ENCODE data around the gene CFAP92.
"Not testable (repeated sequence)": the region's sequence is repeated elsewhere in the genome, so short reads cannot be mapped to it uniquely, and the experiment has no call there.

CFAP92 gene

GRCh38 chr3:128940252-128940651 is 53.6 kb downstream of the CFAP92 start:
- DNase-seq (ENCODE audit: low read depth): no peak

GRCh38 chr3:128936341-128936740 is 57.5 kb downstream of the CFAP92 start:
- no peak for DNase-seq (ENCODE audit: low read depth)

DNA sequence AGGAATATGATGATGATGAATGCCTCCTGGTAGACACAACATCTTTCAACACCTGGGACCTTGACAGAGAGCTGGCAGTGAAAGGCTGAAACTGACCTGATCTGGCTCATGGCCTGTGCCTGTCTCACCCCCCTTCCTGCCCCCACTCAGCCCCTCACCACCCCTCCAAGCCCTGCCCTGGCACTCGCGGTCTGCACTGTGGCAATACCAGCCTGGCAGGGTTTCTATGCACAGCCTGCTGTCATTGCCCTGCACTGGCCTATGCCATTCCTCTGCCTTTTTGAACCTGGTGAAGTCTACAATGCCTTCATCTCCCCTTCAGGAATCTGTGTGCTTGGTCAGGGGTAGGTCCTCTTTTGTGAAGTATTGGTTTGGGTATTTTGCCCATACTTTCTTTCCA is 58.0 kb downstream of the CFAP92 start:
- no peak for DNase-seq (ENCODE audit: low read depth)

DNA sequence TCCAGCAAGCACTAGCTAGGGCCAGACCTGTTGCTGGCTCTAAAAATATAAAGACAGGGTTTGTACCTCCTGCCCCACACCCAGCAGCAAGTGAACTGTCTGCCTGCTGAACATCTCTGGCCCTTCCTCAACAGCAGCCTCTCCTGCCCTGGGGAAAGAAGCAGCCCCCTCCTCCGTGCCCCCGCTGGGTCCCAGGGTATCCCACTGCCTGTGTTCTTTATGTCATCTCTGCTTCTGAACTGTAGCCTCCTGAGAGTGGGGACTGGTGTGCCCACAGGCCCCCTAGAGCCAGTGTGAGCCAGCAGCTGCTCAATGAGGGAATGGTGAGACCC is 60.0 kb downstream of the CFAP92 start:
- DNase-seq (ENCODE audit: low read depth): no peak

- no peak for DNase-seq (ENCODE audit: low read depth)
Measured at GRCh38 chr3:128933213-128933921, 60.5 kb downstream of the CFAP92 start.

DNA sequence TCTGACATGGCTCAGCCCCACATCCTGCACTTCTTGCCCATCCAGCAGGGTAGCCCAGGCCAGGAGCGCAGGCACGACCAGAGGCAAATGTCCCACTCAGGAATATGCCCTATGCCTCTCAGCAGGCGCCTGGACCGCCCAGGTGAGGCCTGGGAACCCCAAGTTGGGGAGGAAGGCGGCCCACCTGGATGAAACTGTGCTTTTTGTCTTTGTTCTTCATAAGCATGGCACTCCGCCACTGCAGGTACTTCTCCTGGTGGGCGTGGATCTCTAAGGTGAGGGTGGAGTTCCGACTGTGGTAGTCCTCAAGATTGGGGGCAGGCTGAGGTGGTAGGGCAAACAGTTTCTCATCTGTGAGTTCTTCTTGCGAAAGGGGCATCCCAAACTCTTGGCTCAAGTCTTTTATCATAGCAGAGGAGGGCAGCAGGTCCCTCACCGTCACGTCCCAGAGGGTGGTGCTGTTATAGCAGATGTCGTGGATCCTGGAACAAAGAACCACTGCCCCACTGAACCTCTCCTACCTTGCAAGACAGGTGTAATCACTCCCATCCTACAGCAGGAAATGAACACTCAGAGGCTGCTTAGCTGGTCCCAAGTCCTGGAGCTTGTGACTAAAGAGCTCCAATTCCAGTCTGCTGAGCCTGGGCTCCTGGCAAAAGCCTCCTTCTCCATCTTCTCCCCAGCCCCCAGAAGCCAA is 61.2 kb downstream of the CFAP92 start:
- DNase-seq (ENCODE audit: low read depth): no peak

- DNase-seq (ENCODE audit: low read depth): no peak
Measured at GRCh38 chr3:128931046-128931445, 62.8 kb downstream of the CFAP92 start.

GRCh38 chr3:128929364-128929763 is 64.5 kb downstream of the CFAP92 start:
- no peak for DNase-seq (ENCODE audit: low read depth)

GRCh38 chr3:128923986-128924385 is 69.9 kb downstream of the CFAP92 start:
- not testable (repeated sequence) for DNase-seq (ENCODE audit: low read depth)

- DNase-seq (ENCODE audit: low read depth): no peak
Measured at GRCh38 chr3:128923576-128923975, 70.3 kb downstream of the CFAP92 start.

DNA sequence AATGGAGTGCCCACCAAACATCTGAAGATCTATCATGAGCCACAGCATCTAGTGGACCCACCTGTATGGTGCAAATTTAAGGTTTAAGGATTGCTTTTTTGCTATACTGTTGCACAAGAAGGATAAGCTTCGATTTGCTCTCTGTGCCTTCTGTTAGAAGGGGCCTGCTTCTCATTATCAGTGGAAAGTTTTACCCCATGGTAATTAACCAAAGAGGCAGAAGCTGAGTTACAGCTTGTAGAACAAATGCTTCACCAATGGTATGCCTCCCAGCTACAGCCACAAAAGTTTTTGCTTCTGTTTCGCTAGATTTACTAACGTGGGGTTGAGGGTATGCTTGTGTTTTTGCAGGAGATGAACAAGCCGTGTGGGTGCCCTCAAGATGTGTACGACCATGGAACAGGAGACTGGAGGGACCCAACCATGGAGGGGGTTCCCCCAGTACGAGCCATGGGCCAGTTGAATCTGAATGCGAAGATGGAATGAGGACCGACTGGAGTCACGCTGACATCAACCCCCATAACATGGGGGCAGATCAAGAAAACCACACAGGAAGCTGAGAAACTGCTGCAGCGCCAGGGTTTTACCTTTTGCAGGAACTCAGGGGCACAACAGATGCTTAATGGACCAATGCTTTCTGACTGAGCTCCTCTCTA is 70.9 kb downstream of the CFAP92 start:
- DNase-seq (ENCODE audit: low read depth): no peak

DNA sequence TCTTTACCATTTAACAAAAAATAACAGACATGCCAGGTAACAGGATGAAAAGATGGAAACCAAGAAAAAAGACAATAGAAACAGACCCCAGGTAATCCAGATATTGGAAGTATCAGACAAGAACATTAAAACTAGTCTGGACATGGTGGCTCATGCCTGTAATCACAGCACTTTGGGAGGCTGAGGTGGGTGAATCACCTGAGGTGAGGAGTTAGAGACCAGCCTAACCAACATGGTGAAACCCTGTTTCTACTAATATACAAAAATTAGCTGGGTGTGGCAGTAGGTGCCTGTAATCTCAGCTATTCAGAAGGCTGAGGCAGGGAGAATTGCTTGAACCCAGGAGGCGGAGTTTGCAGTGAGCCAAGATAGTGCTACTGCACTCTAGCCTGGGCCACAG is 73.9 kb downstream of the CFAP92 start:
- no peak for DNase-seq (ENCODE audit: low read depth)

- no peak for DNase-seq (ENCODE audit: low read depth)
Measured at GRCh38 chr3:128917291-128917690, 76.6 kb downstream of the CFAP92 start.

GRCh38 chr3:128914966-128915645 is 78.8 kb downstream of the CFAP92 start:
- no peak for DNase-seq (ENCODE audit: low read depth)

GRCh38 chr3:128911911-128912310 is 82.0 kb downstream of the CFAP92 start:
- no peak for DNase-seq (ENCODE audit: low read depth)

DNA sequence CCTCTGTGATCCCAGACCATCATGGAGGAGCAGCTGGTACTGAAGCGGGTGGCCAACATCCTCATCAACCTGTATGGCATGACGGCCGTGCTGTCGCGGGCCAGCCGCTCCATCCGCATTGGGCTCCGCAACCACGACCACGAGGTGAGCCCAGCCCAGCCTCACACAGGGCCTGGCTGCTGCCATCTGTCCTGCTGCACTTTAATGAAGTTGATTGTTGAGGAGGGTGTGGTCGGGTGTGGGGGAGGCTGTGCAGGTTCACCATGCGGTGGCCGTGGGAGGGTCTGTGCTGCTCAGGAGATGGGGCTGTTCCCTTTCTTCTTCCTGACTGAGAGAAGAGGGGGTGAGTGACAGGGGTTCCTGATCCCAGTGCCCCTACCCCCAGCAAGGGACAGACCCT is 83.9 kb downstream of the CFAP92 start:
- no peak for DNase-seq (ENCODE audit: low read depth)

GRCh38 chr3:128908951-128909350 is 84.9 kb downstream of the CFAP92 start:
- no peak for DNase-seq (ENCODE audit: low read depth)

DNA sequence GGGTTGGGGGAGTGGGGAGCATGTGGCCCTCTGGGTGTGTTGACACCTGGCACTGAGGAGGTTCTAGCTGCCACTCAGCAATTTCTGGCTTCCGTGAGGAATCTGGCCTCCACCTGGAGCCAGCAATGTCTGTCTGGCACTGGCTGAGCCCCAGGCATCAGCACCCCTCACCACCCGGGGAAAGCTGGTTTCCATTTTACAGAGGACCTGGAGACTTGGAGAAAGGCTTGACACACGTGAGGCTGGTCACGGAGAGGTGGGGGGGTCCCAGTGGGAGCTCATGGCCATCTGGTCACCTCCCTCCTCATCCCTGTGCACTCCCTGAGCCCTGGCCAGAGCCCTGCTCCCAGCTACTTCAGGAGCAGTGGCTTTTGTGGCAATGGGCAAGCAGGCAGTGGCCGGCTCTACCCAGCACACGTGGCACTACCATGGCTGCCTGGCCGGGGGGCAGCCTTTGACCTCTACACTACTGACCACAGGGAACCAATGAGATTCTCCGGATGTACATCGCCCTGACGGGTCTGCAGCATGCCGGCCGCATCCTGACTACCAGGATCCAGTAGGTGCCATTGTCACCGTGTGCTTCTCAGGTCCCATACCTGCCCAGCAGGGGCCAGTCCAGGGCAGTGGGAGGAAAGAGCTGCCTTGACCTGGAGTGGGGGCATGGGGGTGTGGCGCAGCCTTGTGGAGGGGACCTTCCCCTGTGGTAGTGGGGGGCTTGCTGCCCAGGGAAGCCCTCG is 86.0 kb downstream of the CFAP92 start:
- no peak for DNase-seq (ENCODE audit: low read depth)

GRCh38 chr3:128906804-128907525 is 86.9 kb downstream of the CFAP92 start:
- no peak for DNase-seq (ENCODE audit: low read depth)

- DNase-seq (ENCODE audit: low read depth): no peak
Measured at GRCh38 chr3:128906031-128906803, 87.7 kb downstream of the CFAP92 start.

- no peak for DNase-seq (ENCODE audit: low read depth)
Measured at GRCh38 chr3:128903501-128903900, 90.4 kb downstream of the CFAP92 start.
